Adrenal gland (tissue), 5 donors: Measurements from ENCODE around the gene AAR2.

Experiments used
- POLR2A ChIP-seq, 2 donors: fragments of 450-650 bp; IDR thresholded peaks; one replicate each; pipeline ENCODE4 v1.6.1; 2017; ENCODE audit warnings: antibody characterized with exemption in 2 of 2, mild to moderate bottlenecking in 2 of 2, moderate library complexity in 1 of 2
- TF ChIP-seq, protein P1 (sequence below), 6 experiments: fragments of 450-650 bp in 4 of 6; fragments of 200-600 bp in 2 of 6; sonication (generic) in 1 of 6; IDR thresholded peaks; 1 replicate in 5 of 6; 2 replicates in 1 of 6; pipeline versions ENCODE4 v1.5.1 to v1.8.0; 2016 to 2021; ENCODE audit warnings: antibody characterized with exemption in 6 of 6, mild to moderate bottlenecking in 2 of 6, moderate library complexity in 1 of 6
- donor health status: DM: no; HTN: no; CAD: no.

DNA sequence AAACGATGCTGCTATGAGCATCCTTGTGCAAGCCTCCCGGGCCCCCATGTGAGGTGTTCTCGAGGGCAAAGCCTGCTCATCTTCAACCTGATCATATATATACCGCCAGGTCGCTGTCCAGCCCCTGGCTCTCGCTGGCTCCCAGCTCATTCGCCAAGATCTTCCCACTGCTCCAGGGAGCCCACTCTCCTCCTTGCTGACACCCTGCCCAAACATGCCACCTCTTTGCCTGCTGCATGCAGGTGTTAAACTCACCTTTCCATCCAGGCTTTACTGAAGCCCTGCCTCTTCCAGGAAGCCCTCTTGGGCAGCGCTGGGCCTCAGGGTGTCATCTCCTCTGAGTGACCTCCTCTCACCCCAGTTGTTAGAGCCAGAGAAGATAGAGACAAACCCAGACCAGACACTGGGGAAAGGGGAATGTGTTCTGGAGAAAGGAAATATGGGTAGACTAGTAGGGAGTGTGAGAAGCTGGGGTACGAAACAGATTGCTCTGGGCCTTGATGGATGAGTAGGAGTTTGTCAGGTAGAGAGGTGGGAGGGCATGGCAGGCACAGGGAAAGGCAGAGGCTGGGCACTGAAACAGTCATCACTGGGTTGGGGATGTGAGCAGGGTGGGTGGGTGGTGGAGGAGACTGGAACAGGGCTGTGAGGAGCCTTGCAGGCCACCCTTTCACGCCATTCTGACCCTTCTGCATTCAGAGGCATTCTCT is 68.7 kb downstream of the AAR2 start:
- TF ChIP-seq, protein P1, sequence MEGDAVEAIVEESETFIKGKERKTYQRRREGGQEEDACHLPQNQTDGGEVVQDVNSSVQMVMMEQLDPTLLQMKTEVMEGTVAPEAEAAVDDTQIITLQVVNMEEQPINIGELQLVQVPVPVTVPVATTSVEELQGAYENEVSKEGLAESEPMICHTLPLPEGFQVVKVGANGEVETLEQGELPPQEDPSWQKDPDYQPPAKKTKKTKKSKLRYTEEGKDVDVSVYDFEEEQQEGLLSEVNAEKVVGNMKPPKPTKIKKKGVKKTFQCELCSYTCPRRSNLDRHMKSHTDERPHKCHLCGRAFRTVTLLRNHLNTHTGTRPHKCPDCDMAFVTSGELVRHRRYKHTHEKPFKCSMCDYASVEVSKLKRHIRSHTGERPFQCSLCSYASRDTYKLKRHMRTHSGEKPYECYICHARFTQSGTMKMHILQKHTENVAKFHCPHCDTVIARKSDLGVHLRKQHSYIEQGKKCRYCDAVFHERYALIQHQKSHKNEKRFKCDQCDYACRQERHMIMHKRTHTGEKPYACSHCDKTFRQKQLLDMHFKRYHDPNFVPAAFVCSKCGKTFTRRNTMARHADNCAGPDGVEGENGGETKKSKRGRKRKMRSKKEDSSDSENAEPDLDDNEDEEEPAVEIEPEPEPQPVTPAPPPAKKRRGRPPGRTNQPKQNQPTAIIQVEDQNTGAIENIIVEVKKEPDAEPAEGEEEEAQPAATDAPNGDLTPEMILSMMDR (IDR thresholded peaks at IDR 0.05): no peak
- TF ChIP-seq POLR2A (IDR thresholded peaks at IDR 0.05): no peak
